Memory B cell (primary cell): ENCODE measurements around the gene RAB26.

Experiments
- ATAC-seq: fragments of 150-1000 bp; cut with Tn5 transposase; 2 replicates; pipeline ENCODE4 v1.10.0; 2021; ENCODE audit warnings: low read depth, mild to moderate bottlenecking, moderate library complexity
- DNase-seq, 2 donors: peaks; one replicate each; pipeline ENCODE4 v3.0.0; 2022; ENCODE audit warnings: low spot score in 2 of 2
- H3K27ac Mint-ChIP-seq: one replicate; pipeline ENCODE4 v1.8.0; 2022; ENCODE audit warnings: mild to moderate bottlenecking, moderate library complexity, mixed read lengths
- H3K27me3 Mint-ChIP-seq: one replicate; pipeline ENCODE4 v1.8.0; 2022; ENCODE audit warnings: mixed read lengths
- H3K36me3 Mint-ChIP-seq: one replicate; pipeline ENCODE4 v1.8.0; 2022; ENCODE audit warnings: mild to moderate bottlenecking, mixed read lengths
- H3K4me1 Mint-ChIP-seq: one replicate; pipeline ENCODE4 v1.8.0; 2022; ENCODE audit warnings: mixed read lengths
- H3K4me3 Mint-ChIP-seq: one replicate; pipeline ENCODE4 v1.8.0; 2022; ENCODE audit warnings: mild to moderate bottlenecking, moderate library complexity, mixed read lengths
- H3K9me3 Mint-ChIP-seq: one replicate; pipeline ENCODE4 v1.8.0; 2022; ENCODE audit warnings: mixed read lengths

RAB26 gene

GRCh38 chr16:2143878-2144485 is 4.4 kb upstream of the RAB26 start:
- ATAC-seq (no peak), DNase-seq (no peak)
- Mint-ChIP-seq H3K36me3 (no peaks in the 10 kb centered on the region), H3K27ac (no peak overlapping the region), H3K4me1 (peaks cover 2% of the 10 kb centered on the region), H3K27me3 (no peaks in the 10 kb centered on the region), H3K9me3 (no peaks in the 10 kb centered on the region), H3K4me3 (no peak overlapping the region)

- H3K9me3 Mint-ChIP-seq: no peaks in the 10 kb centered on the region
Observed at GRCh38 chr16:2145843-2146242, 2.6 kb upstream of the RAB26 start.

GRCh38 chr16:2147378-2147777 is 1.0 kb upstream of the RAB26 start:
- H3K27ac Mint-ChIP-seq: no peak overlapping the region
- H3K9me3 Mint-ChIP-seq: no peaks in the 10 kb centered on the region
- peaks cover 16% of the 10 kb centered on the region for H3K4me1 Mint-ChIP-seq
- DNase-seq: no peak
- ATAC-seq: no peak
- peak overlapping the region; percentile 67 for H3K4me3 Mint-ChIP-seq
- no peaks in the 10 kb centered on the region for H3K27me3 Mint-ChIP-seq
- peaks cover 3% of the 10 kb centered on the region for H3K36me3 Mint-ChIP-seq

More at GRCh38 chr16:2145843-2146242, 2.6 kb upstream of the RAB26 start:
- Mint-ChIP-seq H3K4me1 (peaks cover 10% of the 10 kb centered on the region), H3K36me3 (no peaks in the 10 kb centered on the region), H3K27ac (no peak overlapping the region), H3K4me3 (no peak overlapping the region), H3K27me3 (no peaks in the 10 kb centered on the region)
- ATAC-seq (no peak), DNase-seq (no peak)

- peaks cover 3% of the 10 kb centered on the region for H3K36me3 Mint-ChIP-seq
- ATAC-seq (peak; percentile 16), DNase-seq (no peak)
- H3K4me1 Mint-ChIP-seq: peaks cover 25% of the 10 kb centered on the region
- H3K4me3 Mint-ChIP-seq: peak overlapping the region; percentile 57
- H3K9me3 Mint-ChIP-seq: no peaks in the 10 kb centered on the region
- H3K27me3 Mint-ChIP-seq: no peaks in the 10 kb centered on the region
- no peak overlapping the region for H3K27ac Mint-ChIP-seq
Observed at GRCh38 chr16:2148714-2149629, 547 bp downstream of the RAB26 start.

- Mint-ChIP-seq H3K4me3 (peak overlapping the region; percentile 56), H3K9me3 (no peaks in the 10 kb centered on the region), H3K27me3 (no peaks in the 10 kb centered on the region), H3K27ac (no peak overlapping the region), H3K4me1 (peaks cover 28% of the 10 kb centered on the region), H3K36me3 (peaks cover 3% of the 10 kb centered on the region)
- ATAC-seq (no peak), DNase-seq (no peak)
Observed at GRCh38 chr16:2149630-2150417, 1.4 kb downstream of the RAB26 start.

GRCh38 chr16:2150418-2151187 is 2.2 kb downstream of the RAB26 start:
- peak overlapping the region; percentile 46 for H3K4me3 Mint-ChIP-seq
- H3K4me1 Mint-ChIP-seq: peaks cover 28% of the 10 kb centered on the region
- H3K36me3 Mint-ChIP-seq: peaks cover 3% of the 10 kb centered on the region
- H3K9me3 Mint-ChIP-seq: no peaks in the 10 kb centered on the region
- H3K27me3 Mint-ChIP-seq: no peaks in the 10 kb centered on the region
- DNase-seq: no peak
- ATAC-seq: no peak
- no peak overlapping the region for H3K27ac Mint-ChIP-seq

GRCh38 chr16:2151188-2152091 is 3.0 kb downstream of the RAB26 start:
- H3K4me1 Mint-ChIP-seq: peaks cover 33% of the 10 kb centered on the region
- peak overlapping the region; percentile 46 for H3K4me3 Mint-ChIP-seq
- no peaks in the 10 kb centered on the region for H3K27me3 Mint-ChIP-seq
- H3K27ac Mint-ChIP-seq: no peak overlapping the region
- ATAC-seq: no peak
- no peak for DNase-seq
- peaks cover 3% of the 10 kb centered on the region for H3K36me3 Mint-ChIP-seq
- H3K9me3 Mint-ChIP-seq: no peaks in the 10 kb centered on the region

GRCh38 chr16:2152695-2153506 is 4.5 kb downstream of the RAB26 start:
- DNase-seq: no peak
- H3K36me3 Mint-ChIP-seq: peaks cover 3% of the 10 kb centered on the region
- H3K4me1 Mint-ChIP-seq: peaks cover 45% of the 10 kb centered on the region
- H3K9me3 Mint-ChIP-seq: no peaks in the 10 kb centered on the region
- no peak for ATAC-seq
- no peaks in the 10 kb centered on the region for H3K27me3 Mint-ChIP-seq
- H3K27ac Mint-ChIP-seq: peak overlapping the region; percentile 17
- peak overlapping the region; percentile 84 for H3K4me3 Mint-ChIP-seq

- ATAC-seq (no peak), DNase-seq (peak in 1 of 2 donors; percentile 41)
- Mint-ChIP-seq H3K9me3 (no peaks in the 10 kb centered on the region), H3K27ac (peak overlapping the region; percentile 80), H3K4me1 (peaks cover 56% of the 10 kb centered on the region), H3K4me3 (peak overlapping the region; percentile 84), H3K36me3 (peaks cover 3% of the 10 kb centered on the region), H3K27me3 (no peaks in the 10 kb centered on the region)
Observed at GRCh38 chr16:2154533-2155090, 6.2 kb downstream of the RAB26 start.

GRCh38 chr16:2155091-2155950 is 6.9 kb downstream of the RAB26 start, which contains the start of gene TRAF7:
Gene TRAF7 (plus strand): TSS chr16:2155782. CDS start chr16:2163921, 8,139 bp downstream.
- ATAC-seq (peak; percentile 86), DNase-seq (peak; percentile 91 to 97)
- peaks cover 3% of the 10 kb centered on the region for H3K36me3 Mint-ChIP-seq
- no peaks in the 10 kb centered on the region for H3K27me3 Mint-ChIP-seq
- H3K4me1 Mint-ChIP-seq: peaks cover 54% of the 10 kb centered on the region
- H3K27ac Mint-ChIP-seq: peak within 1 kb of the TSS; percentile 85
- H3K4me3 Mint-ChIP-seq: peak within 1 kb of the TSS; percentile 94
- no peaks in the 10 kb centered on the region for H3K9me3 Mint-ChIP-seq
